NB4 (cell line): ENCODE data around the gene LRRC63.
A peak's percentile ranks its signal among the peaks of the same experiment; 100 is the strongest.

Experiments used
- DNase-seq: peaks from one replicate; pipeline ENCODE4 v3.0.0; 2010; ENCODE audit warnings: low read depth
- H3K4me3 ChIP-seq: one replicate; pipeline ENCODE4 v1.5.1; 2011; ENCODE audit warnings: mild to moderate bottlenecking, low read depth, low read length, moderate library complexity
- CTCF ChIP-seq: IDR thresholded peaks from one replicate; pipeline ENCODE4 v1.5.1; 2012; ENCODE audit warnings: low read depth, low read length
- MAX ChIP-seq: IDR thresholded peaks from 2 replicates; pipeline ENCODE4 v1.6.1; 2011; ENCODE audit warnings: low read depth, low read length
- MYC ChIP-seq: IDR thresholded peaks from 2 replicates; pipeline ENCODE4 v1.6.1; 2011; ENCODE audit warnings: low read depth, low read length
- POLR2A ChIP-seq: IDR thresholded peaks from 2 replicates; pipeline ENCODE4 v1.6.1; 2011; ENCODE audit warnings: mild to moderate bottlenecking; ENCODE audit not compliant: insufficient read length; ENCODE audit errors: extremely low read depth

The LRRC63 gene

GRCh38 chr13:46318986-46319385, 107.3 kb downstream of the LRRC63 start:
- no peak overlapping the region for H3K4me3 ChIP-seq
- DNase-seq = no peak
- TF ChIP-seq CTCF (no peak), MAX (no peak)

- TF ChIP-seq POLR2A (no peak), MYC (no peak), MAX (no peak), CTCF (no peak)
- DNase-seq = no peak
- H3K4me3 ChIP-seq = no peak overlapping the region
Measured at GRCh38 chr13:46320406-46320805, 108.7 kb downstream of the LRRC63 start.

GRCh38 chr13:46320821-46321220, 109.1 kb downstream of the LRRC63 start:
- TF ChIP-seq MYC = no peak
- TF ChIP-seq CTCF = no peak
- no peak for TF ChIP-seq POLR2A
- TF ChIP-seq MAX = no peak
- no peak for DNase-seq
- no peak overlapping the region for H3K4me3 ChIP-seq

GRCh38 chr13:46321494-46322225, 109.9 kb downstream of the LRRC63 start:
- no peak for TF ChIP-seq MYC
- TF ChIP-seq CTCF = peak; percentile 71
- DNase-seq = peak; percentile 88
- no peak overlapping the region for H3K4me3 ChIP-seq

GRCh38 chr13:46324976-46325375, 113.2 kb downstream of the LRRC63 start:
- DNase-seq = no peak
- TF ChIP-seq POLR2A (no peak), MAX (no peak), MYC (no peak), CTCF (no peak)
- H3K4me3 ChIP-seq = no peak overlapping the region
